Ramos (cell line): ENCODE measurements around the gene PDRG1.
"Not testable (repeated sequence)": the region's sequence is repeated elsewhere in the genome, so short reads cannot be mapped to it uniquely, and the experiment has no call there.

Experiments used
- in situ Hi-C: fragments of 300-500 bp; cut with MboI; formaldehyde crosslinking; loops from one replicate; pipeline ENCODE4 v1.14.3; 2022; ENCODE audit warnings: low sequenced_read_pairs; ENCODE audit not compliant: unreplicated experiment

The PDRG1 gene

GRCh38 chr20:31934491-31934890, 17.4 kb downstream of the PDRG1 start:
- in situ Hi-C loops = no loop called here

- in situ Hi-C loops = no loop called here
Observed at GRCh38 chr20:31933698-31934097, 18.1 kb downstream of the PDRG1 start.

- in situ Hi-C loops = no loop called here
Observed at GRCh38 chr20:31930779-31931178, 21.1 kb downstream of the PDRG1 start.

GRCh38 chr20:31929631-31930030, 22.2 kb downstream of the PDRG1 start:
- in situ Hi-C loops = not testable (repeated sequence)

- in situ Hi-C loops = no loop called here
Observed at GRCh38 chr20:31927627-31928159, 24.2 kb downstream of the PDRG1 start.

GRCh38 chr20:31926493-31926892, 25.4 kb downstream of the PDRG1 start:
- in situ Hi-C loops = no loop called here

- in situ Hi-C loops = no loop called here
Observed at GRCh38 chr20:31925631-31926030, 26.2 kb downstream of the PDRG1 start.

GRCh38 chr20:31924561-31924960, 27.3 kb downstream of the PDRG1 start:
- in situ Hi-C loops = no loop called here

GRCh38 chr20:31923388-31924331, 28.2 kb downstream of the PDRG1 start:
- in situ Hi-C loops = no loop called here

- in situ Hi-C loops = no loop called here
Observed at GRCh38 chr20:31922588-31922987, 29.3 kb downstream of the PDRG1 start.

- in situ Hi-C loops = no loop called here
Observed at GRCh38 chr20:31922181-31922580, 29.7 kb downstream of the PDRG1 start.

- in situ Hi-C loops = not testable (repeated sequence)
Observed at GRCh38 chr20:31921480-31921879, 30.4 kb downstream of the PDRG1 start.

- in situ Hi-C loops = no loop called here
Observed at GRCh38 chr20:31920275-31920855, 31.5 kb downstream of the PDRG1 start.

- in situ Hi-C loops = no loop called here
Observed at GRCh38 chr20:31919410-31920155, 32.3 kb downstream of the PDRG1 start.

GRCh38 chr20:31918466-31919105, 33.3 kb downstream of the PDRG1 start:
- in situ Hi-C loops = no loop called here

GRCh38 chr20:31917962-31918412, 33.9 kb downstream of the PDRG1 start:
- in situ Hi-C loops = not testable (repeated sequence)

GRCh38 chr20:31916708-31917107, 35.1 kb downstream of the PDRG1 start:
- in situ Hi-C loops = no loop called here

- in situ Hi-C loops = no loop called here
Observed at GRCh38 chr20:31915491-31916280, 36.2 kb downstream of the PDRG1 start.

GRCh38 chr20:31914170-31914569, 37.7 kb downstream of the PDRG1 start:
- in situ Hi-C loops = no loop called here
